ENCODE results near the gene KIAA0825. TPM values are rescaled to one million over a fixed set of nuclear protein-coding genes. Genes with fewer than 3 reads are reported as not detected.

Gene KIAA0825
- polyA plus RNA-seq, 2 donors, result 0.29 to 0.38 TPM

DNA sequence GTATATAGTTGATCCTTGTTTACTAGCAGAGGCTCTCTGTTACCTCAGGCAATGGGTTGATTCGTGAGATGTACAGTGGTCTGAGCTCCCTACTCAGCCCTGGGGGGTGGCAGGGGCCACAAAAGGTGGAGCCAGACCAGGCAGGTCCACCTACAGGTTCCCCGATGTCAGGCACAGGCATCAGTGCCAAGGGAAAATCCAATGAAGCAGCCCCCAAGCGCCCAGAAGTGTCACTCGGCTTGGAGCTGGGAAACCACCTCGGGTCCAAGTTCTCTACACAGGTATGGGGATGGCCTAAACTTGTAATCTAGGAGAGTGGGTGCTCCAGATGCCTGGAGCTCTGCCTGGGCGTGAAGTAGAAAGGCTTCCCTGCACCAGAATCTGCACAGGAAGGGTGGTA lies 188.8 kb downstream of the KIAA0825 start:
- 82 to 85% methylated on average over 6 of the region's 6 CpGs for whole genome bisulfite sequencing, 2 donors
- Histone ChIP-seq H3K27ac (ENCODE audit: low read depth in 2 of 2, low read length in 1 of 2) (no peak overlapping the region), H3K4me3 (ENCODE audit: low read depth in 1 of 2, low read length in 2 of 2) (no peak overlapping the region), H3K9me3 (ENCODE audit: control insufficient read depth in 2 of 2, insufficient read depth in 1 of 2, low read depth in 1 of 2, low read length in 1 of 2) (no peaks in the 10 kb centered on the region), H3K27me3 (ENCODE audit: control insufficient read depth in 1 of 2, insufficient read depth in 2 of 2, low read length in 2 of 2) (no peaks in the 10 kb centered on the region), H3K4me1 (ENCODE audit: control insufficient read depth in 2 of 2, insufficient read depth in 2 of 2, low read length in 1 of 2) (no peaks in the 10 kb centered on the region), H3K36me3 (ENCODE audit: control insufficient read depth in 2 of 2, insufficient read depth in 2 of 2, low read length in 1 of 2) (no peaks in the 10 kb centered on the region)

DNA sequence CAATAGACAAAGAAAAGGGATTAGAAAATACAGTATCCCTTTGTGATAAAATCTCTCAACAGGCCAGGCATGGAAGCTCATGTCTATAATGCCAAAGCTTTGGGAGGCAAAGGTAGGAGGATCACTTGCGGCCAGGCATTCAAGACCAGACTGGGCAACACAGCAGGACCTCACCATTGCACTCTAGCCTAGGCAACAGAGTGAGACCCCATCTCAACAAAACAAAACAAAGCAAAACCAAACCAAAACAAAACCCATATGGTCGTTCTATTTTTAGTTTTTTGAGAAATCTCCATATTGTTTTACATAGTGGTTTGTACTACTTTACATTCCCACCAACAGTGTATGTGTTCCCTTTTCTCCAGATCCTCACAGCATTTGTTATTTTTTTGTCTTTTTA lies 193.0 kb downstream of the KIAA0825 start:
- H3K4me3 ChIP-seq (ENCODE audit: low read depth in 1 of 2, low read length in 2 of 2), result no peak overlapping the region
- no peaks in the 10 kb centered on the region for H3K36me3 ChIP-seq (ENCODE audit: control insufficient read depth in 2 of 2, insufficient read depth in 2 of 2, low read length in 1 of 2)
- H3K27me3 ChIP-seq (ENCODE audit: control insufficient read depth in 1 of 2, insufficient read depth in 2 of 2, low read length in 2 of 2), result no peaks in the 10 kb centered on the region
- H3K27ac ChIP-seq (ENCODE audit: low read depth in 2 of 2, low read length in 1 of 2), result no peak overlapping the region
- H3K9me3 ChIP-seq (ENCODE audit: control insufficient read depth in 2 of 2, insufficient read depth in 1 of 2, low read depth in 1 of 2, low read length in 1 of 2), result no peaks in the 10 kb centered on the region
- 82 to 83% methylated on average over 2 of the region's 2 CpGs for WGBS, 2 donors
- no peaks in the 10 kb centered on the region for H3K4me1 ChIP-seq (ENCODE audit: control insufficient read depth in 2 of 2, insufficient read depth in 2 of 2, low read length in 1 of 2)

DNA sequence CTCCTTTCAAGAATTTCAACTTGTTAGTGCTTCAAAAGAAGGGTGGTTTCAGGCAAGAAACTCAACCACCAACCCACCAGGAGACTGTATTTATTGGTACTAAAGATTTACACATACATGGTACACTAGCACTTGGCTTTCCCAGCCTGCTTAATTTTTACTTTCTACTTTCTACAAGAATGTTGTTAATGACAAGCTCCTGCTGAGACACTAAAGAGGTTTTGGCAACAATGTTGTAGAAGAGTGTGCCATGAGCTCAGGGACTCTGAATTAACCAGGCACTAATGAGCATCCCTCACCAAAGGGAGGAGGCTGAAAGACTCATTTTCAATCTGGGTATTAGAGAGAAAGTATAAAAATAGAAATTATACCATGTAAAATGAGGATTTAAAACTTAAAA lies 195.0 kb downstream of the KIAA0825 start:
- Histone ChIP-seq H3K27me3 (ENCODE audit: control insufficient read depth in 1 of 2, insufficient read depth in 2 of 2, low read length in 2 of 2) (no peaks in the 10 kb centered on the region), H3K4me1 (ENCODE audit: control insufficient read depth in 2 of 2, insufficient read depth in 2 of 2, low read length in 1 of 2) (no peaks in the 10 kb centered on the region), H3K4me3 (ENCODE audit: low read depth in 1 of 2, low read length in 2 of 2) (no peak overlapping the region), H3K36me3 (ENCODE audit: control insufficient read depth in 2 of 2, insufficient read depth in 2 of 2, low read length in 1 of 2) (no peaks in the 10 kb centered on the region), H3K9me3 (ENCODE audit: control insufficient read depth in 2 of 2, insufficient read depth in 1 of 2, low read depth in 1 of 2, low read length in 1 of 2) (no peaks in the 10 kb centered on the region), H3K27ac (ENCODE audit: low read depth in 2 of 2, low read length in 1 of 2) (no peak overlapping the region)

DNA sequence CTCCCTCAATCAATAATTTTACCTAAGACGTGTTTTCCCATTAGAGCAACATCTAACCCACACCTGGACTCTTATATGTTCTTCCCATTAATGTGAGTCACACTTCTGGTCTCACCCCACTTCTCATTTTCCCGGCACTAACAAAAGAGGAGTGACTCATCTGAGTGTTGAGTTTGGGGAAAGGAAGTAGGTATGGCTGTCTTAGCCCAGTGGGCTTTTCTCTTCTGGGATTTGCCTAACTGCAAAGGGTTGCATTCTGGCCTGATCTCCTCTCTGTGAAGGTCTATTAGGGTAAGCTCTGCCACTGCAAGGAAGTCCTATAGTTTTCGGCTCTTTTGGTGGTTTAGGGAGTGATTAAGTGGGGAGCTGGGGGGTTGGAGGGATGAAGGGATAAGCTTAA lies 195.6 kb downstream of the KIAA0825 start:
- H3K9me3 ChIP-seq (ENCODE audit: control insufficient read depth in 2 of 2, insufficient read depth in 1 of 2, low read depth in 1 of 2, low read length in 1 of 2), result no peaks in the 10 kb centered on the region
- H3K4me3 ChIP-seq (ENCODE audit: low read depth in 1 of 2, low read length in 2 of 2), result no peak overlapping the region
- 43 to 55% methylated on average over 3 of the region's 3 CpGs for WGBS, 2 donors
- H3K27me3 ChIP-seq (ENCODE audit: control insufficient read depth in 1 of 2, insufficient read depth in 2 of 2, low read length in 2 of 2), result no peaks in the 10 kb centered on the region
- H3K27ac ChIP-seq (ENCODE audit: low read depth in 2 of 2, low read length in 1 of 2), result peak overlapping the region in 1 of 2 donors; percentile 84
- no peaks in the 10 kb centered on the region for H3K36me3 ChIP-seq (ENCODE audit: control insufficient read depth in 2 of 2, insufficient read depth in 2 of 2, low read length in 1 of 2)
- no peaks in the 10 kb centered on the region for H3K4me1 ChIP-seq (ENCODE audit: control insufficient read depth in 2 of 2, insufficient read depth in 2 of 2, low read length in 1 of 2)

DNA sequence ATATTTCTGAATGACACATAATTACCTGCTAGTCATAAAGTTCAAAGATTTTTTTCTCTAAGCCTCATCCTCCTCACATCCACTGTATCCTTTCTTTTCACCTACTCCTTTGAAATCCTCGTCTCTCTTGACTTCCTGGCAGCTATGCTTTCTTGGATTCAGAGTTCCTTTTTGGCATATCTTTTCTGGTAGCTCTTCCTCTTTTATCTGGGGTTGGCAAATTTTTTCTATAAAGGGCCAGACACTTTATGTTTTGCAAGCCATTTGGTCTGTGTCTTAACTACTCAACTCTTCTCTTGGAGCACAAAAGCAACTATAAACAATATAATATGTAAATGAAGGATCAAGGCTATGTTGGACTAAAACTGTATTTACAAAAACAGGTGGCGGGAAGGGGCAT lies 197.5 kb downstream of the KIAA0825 start:
- no peaks in the 10 kb centered on the region for H3K27me3 ChIP-seq (ENCODE audit: control insufficient read depth in 1 of 2, insufficient read depth in 2 of 2, low read length in 2 of 2)
- H3K4me1 ChIP-seq (ENCODE audit: control insufficient read depth in 2 of 2, insufficient read depth in 2 of 2, low read length in 1 of 2), result no peaks in the 10 kb centered on the region
- no peaks in the 10 kb centered on the region for H3K36me3 ChIP-seq (ENCODE audit: control insufficient read depth in 2 of 2, insufficient read depth in 2 of 2, low read length in 1 of 2)
- no peak overlapping the region for H3K27ac ChIP-seq (ENCODE audit: low read depth in 2 of 2, low read length in 1 of 2)
- H3K4me3 ChIP-seq (ENCODE audit: low read depth in 1 of 2, low read length in 2 of 2), result no peak overlapping the region
- H3K9me3 ChIP-seq (ENCODE audit: control insufficient read depth in 2 of 2, insufficient read depth in 1 of 2, low read depth in 1 of 2, low read length in 1 of 2), result no peaks in the 10 kb centered on the region
- WGBS, 2 donors, result 74 to 75% methylated on average over 2 of the region's 2 CpGs

DNA sequence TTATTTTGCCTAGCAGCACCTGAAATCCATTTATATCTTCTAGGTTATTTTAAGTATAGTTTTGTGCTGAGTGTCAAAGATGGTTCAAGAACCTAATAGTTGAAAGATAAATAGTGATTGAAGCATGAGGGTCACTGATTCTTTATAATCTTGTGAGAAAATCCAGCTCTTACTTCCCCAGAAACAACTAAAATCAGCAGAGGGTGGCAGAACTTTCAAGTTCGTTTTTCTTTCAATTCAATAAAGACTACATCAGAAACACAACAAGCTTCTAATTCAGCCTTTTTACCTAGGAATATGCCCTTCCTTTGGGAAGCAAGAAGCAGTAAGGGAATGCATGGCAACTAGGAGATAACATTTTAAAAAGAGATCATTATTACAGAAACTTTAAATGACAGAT lies 202.6 kb downstream of the KIAA0825 start:
- 56 to 59% methylated on average over 1 of the region's 1 CpG for WGBS, 2 donors
- no peaks in the 10 kb centered on the region for H3K9me3 ChIP-seq (ENCODE audit: control insufficient read depth in 2 of 2, insufficient read depth in 1 of 2, low read depth in 1 of 2, low read length in 1 of 2)
- no peaks in the 10 kb centered on the region for H3K4me1 ChIP-seq (ENCODE audit: control insufficient read depth in 2 of 2, insufficient read depth in 2 of 2, low read length in 1 of 2)
- H3K27me3 ChIP-seq (ENCODE audit: control insufficient read depth in 1 of 2, insufficient read depth in 2 of 2, low read length in 2 of 2), result no peaks in the 10 kb centered on the region
- H3K36me3 ChIP-seq (ENCODE audit: control insufficient read depth in 2 of 2, insufficient read depth in 2 of 2, low read length in 1 of 2), result no peaks in the 10 kb centered on the region
- no peak overlapping the region for H3K27ac ChIP-seq (ENCODE audit: low read depth in 2 of 2, low read length in 1 of 2)
- no peak overlapping the region for H3K4me3 ChIP-seq (ENCODE audit: low read depth in 1 of 2, low read length in 2 of 2)

DNA sequence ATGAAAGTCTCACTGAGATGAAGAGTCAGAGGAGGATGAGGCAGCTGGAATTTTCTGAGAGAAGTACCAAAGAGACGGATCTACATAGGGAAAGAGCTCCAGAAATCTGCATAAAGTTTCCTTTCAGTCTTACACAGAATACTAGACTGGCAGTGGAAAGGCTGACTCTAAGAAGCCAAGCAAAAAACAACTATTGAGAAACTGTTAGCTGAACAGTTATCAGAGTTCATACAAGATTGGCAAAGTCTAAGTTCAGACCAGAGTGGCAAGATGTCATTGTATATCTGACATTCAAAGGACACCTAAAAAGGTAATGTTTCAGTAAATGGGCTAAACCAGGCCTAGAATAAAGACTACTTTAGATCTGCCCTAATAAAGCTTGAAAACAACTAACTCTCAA lies 209.0 kb downstream of the KIAA0825 start:
- Histone ChIP-seq H3K4me1 (ENCODE audit: control insufficient read depth in 2 of 2, insufficient read depth in 2 of 2, low read length in 1 of 2) (no peaks in the 10 kb centered on the region), H3K36me3 (ENCODE audit: control insufficient read depth in 2 of 2, insufficient read depth in 2 of 2, low read length in 1 of 2) (no peaks in the 10 kb centered on the region), H3K27me3 (ENCODE audit: control insufficient read depth in 1 of 2, insufficient read depth in 2 of 2, low read length in 2 of 2) (no peaks in the 10 kb centered on the region), H3K27ac (ENCODE audit: low read depth in 2 of 2, low read length in 1 of 2) (no peak overlapping the region), H3K4me3 (ENCODE audit: low read depth in 1 of 2, low read length in 2 of 2) (no peak overlapping the region), H3K9me3 (ENCODE audit: control insufficient read depth in 2 of 2, insufficient read depth in 1 of 2, low read depth in 1 of 2, low read length in 1 of 2) (no peaks in the 10 kb centered on the region)
- WGBS, 2 donors, result 95 to 96% methylated on average over 1 of the region's 1 CpG

DNA sequence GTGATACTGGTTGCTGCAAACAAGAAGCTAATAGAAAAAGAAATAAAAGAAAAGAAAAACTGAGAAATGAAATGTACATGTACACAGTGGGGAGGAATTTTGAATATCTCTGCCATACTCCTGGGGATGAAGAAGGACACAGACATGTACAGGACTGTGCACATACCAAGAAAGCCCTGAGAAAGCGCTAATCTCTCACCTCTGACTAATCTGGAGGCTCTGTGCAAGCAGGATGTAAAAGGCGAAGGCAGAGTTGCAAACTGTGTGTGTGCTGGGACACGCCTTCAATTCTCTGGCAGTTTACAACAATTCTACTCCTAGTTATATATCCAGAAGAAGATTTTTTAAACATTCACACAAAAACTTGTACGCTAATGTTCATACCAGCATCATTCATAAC lies 211.4 kb downstream of the KIAA0825 start:
- WGBS, 2 donors, result 68 to 73% methylated on average over 4 of the region's 4 CpGs
- H3K27me3 ChIP-seq (ENCODE audit: control insufficient read depth in 1 of 2, insufficient read depth in 2 of 2, low read length in 2 of 2), result no peaks in the 10 kb centered on the region

DNA sequence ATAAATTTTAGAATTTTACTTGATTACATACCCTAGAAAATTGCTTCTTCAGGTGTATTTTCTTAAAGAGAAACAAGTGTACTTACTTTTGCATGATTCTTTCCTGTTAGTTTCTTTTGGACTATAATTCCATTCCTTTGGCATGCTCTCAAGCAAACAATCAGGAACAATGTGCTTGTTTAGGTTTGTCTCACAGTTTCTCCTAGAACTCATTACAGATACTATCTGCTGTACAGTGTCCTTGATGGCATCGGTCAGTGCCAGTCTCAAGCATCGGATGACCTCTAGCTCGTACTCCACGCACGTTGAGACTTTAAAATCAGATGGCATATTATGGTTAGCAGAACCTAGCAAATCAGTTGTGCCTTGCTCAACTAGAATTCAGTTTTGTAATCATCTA lies 214.9 kb downstream of the KIAA0825 start:
- no peaks in the 10 kb centered on the region for H3K4me1 ChIP-seq (ENCODE audit: control insufficient read depth in 2 of 2, insufficient read depth in 2 of 2, low read length in 1 of 2)
- no peak overlapping the region for H3K27ac ChIP-seq (ENCODE audit: low read depth in 2 of 2, low read length in 1 of 2)
- 91 to 96% methylated on average over 5 of the region's 5 CpGs for WGBS, 2 donors
- H3K4me3 ChIP-seq (ENCODE audit: low read depth in 1 of 2, low read length in 2 of 2), result no peak overlapping the region
- H3K9me3 ChIP-seq (ENCODE audit: control insufficient read depth in 2 of 2, insufficient read depth in 1 of 2, low read depth in 1 of 2, low read length in 1 of 2), result no peaks in the 10 kb centered on the region
- no peaks in the 10 kb centered on the region for H3K36me3 ChIP-seq (ENCODE audit: control insufficient read depth in 2 of 2, insufficient read depth in 2 of 2, low read length in 1 of 2)
- no peaks in the 10 kb centered on the region for H3K27me3 ChIP-seq (ENCODE audit: control insufficient read depth in 1 of 2, insufficient read depth in 2 of 2, low read length in 2 of 2)

More for the DNA sequence above, 211.4 kb downstream of the KIAA0825 start:
- H3K36me3 ChIP-seq (ENCODE audit: control insufficient read depth in 2 of 2, insufficient read depth in 2 of 2, low read length in 1 of 2), result no peaks in the 10 kb centered on the region
- H3K4me1 ChIP-seq (ENCODE audit: control insufficient read depth in 2 of 2, insufficient read depth in 2 of 2, low read length in 1 of 2), result no peaks in the 10 kb centered on the region
- H3K27ac ChIP-seq (ENCODE audit: low read depth in 2 of 2, low read length in 1 of 2), result no peak overlapping the region
- no peaks in the 10 kb centered on the region for H3K9me3 ChIP-seq (ENCODE audit: control insufficient read depth in 2 of 2, insufficient read depth in 1 of 2, low read depth in 1 of 2, low read length in 1 of 2)
- no peak overlapping the region for H3K4me3 ChIP-seq (ENCODE audit: low read depth in 1 of 2, low read length in 2 of 2)

DNA sequence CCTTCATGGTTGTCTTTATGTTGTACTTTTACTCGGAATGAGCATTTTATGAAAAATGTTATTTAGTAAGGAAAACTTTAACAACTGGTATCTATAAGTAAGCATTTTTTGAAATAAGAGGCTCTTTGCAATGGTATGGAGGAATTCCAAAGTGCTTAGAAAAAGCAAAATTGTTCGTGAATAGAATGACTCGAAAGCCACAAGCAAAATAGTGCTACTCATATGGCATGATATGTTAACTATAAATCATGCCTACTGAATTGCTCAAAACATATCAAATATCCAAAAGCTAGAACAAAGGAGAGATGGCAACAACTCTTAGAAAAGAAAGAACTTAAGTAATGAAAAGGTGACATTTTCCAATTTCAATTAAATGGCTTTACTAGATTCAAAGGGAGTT lies 216.3 kb downstream of the KIAA0825 start:
- 92 to 98% methylated on average over 3 of the region's 3 CpGs for WGBS, 2 donors
- no peaks in the 10 kb centered on the region for H3K36me3 ChIP-seq (ENCODE audit: control insufficient read depth in 2 of 2, insufficient read depth in 2 of 2, low read length in 1 of 2)
- H3K4me3 ChIP-seq (ENCODE audit: low read depth in 1 of 2, low read length in 2 of 2), result no peak overlapping the region
- no peaks in the 10 kb centered on the region for H3K27me3 ChIP-seq (ENCODE audit: control insufficient read depth in 1 of 2, insufficient read depth in 2 of 2, low read length in 2 of 2)
- no peak overlapping the region for H3K27ac ChIP-seq (ENCODE audit: low read depth in 2 of 2, low read length in 1 of 2)
- no peaks in the 10 kb centered on the region for H3K9me3 ChIP-seq (ENCODE audit: control insufficient read depth in 2 of 2, insufficient read depth in 1 of 2, low read depth in 1 of 2, low read length in 1 of 2)
- no peaks in the 10 kb centered on the region for H3K4me1 ChIP-seq (ENCODE audit: control insufficient read depth in 2 of 2, insufficient read depth in 2 of 2, low read length in 1 of 2)

All from esophagus (tissue), 2 donors.